ENCODE measurements around the gene DLG4. TPM values are rescaled to one million over a fixed set of nuclear protein-coding genes. Genes with fewer than 3 reads are reported as not detected.
"Not testable (repeated sequence)": the region's sequence is repeated elsewhere in the genome, so short reads cannot be mapped to it uniquely, and the experiment has no call there.

DLG4 gene
- total RNA-seq, 2 donors from 2014 or later, result 20.8 to 21.2 TPM

DNA sequence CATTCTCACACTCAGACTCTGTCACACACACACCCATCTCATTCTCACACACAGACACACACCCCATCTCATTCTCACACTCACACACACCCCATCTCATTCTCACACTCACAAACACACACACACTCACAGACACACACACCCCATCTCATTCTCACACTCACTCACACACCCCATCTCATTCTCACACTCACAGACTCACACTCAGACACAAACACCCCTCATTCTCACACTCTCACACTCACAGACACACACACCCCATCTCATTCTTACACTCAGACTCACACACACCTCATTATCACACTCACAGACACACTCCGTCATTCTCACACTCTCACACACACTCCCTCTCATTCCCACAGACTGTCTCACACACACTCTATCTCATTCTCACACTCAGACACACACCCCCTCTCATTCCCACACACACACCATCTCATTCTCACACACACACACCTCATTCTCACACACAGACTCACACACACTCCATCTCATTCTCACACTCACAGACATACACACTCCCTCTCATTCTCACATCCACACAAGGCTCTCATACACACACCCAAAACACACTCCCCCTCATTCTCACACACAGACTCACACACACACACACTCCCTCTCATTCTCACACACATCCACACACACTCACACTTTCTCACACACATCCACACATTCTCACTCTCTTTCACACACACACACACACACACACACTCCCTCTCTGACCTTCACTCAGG is 43.4 kb downstream of the DLG4 start:
- intact Hi-C loops (cut with DNase I), result no loop called here
- no peak for DNase-seq (ENCODE audit: low spot score)

- intact Hi-C loops (cut with DNase I), result no loop called here
- DNase-seq (ENCODE audit: low spot score), result no peak
Observed at GRCh38 chr17:7175330-7175733, 44.3 kb downstream of the DLG4 start.

DNA sequence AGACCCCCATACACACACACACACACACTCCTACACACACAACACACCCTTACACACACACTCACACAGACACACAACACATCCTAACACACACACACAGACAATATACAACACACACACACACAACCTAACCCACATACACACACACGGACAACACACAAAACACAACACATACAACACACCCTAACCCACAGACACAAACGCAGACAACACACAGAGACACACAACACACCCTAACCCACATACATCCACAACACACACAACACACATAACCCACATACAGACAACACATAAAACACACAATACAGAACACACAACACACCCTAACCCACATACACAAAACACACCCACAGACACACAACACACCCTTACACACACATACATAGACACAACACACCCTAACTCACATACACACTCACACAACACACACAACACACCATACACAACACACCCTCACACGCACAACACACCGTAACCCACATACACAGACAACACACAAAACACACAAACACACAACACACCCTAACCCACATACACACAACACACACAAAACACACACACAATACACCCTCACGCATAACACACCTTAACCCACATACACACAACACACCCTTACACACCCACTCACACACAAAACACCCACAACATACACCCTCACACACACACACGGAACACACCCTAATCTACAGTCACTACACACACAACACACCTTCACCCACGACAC is 44.9 kb downstream of the DLG4 start:
- DNase-seq (ENCODE audit: low spot score), result no peak
- intact Hi-C loops (cut with DNase I), result no loop called here

DNA sequence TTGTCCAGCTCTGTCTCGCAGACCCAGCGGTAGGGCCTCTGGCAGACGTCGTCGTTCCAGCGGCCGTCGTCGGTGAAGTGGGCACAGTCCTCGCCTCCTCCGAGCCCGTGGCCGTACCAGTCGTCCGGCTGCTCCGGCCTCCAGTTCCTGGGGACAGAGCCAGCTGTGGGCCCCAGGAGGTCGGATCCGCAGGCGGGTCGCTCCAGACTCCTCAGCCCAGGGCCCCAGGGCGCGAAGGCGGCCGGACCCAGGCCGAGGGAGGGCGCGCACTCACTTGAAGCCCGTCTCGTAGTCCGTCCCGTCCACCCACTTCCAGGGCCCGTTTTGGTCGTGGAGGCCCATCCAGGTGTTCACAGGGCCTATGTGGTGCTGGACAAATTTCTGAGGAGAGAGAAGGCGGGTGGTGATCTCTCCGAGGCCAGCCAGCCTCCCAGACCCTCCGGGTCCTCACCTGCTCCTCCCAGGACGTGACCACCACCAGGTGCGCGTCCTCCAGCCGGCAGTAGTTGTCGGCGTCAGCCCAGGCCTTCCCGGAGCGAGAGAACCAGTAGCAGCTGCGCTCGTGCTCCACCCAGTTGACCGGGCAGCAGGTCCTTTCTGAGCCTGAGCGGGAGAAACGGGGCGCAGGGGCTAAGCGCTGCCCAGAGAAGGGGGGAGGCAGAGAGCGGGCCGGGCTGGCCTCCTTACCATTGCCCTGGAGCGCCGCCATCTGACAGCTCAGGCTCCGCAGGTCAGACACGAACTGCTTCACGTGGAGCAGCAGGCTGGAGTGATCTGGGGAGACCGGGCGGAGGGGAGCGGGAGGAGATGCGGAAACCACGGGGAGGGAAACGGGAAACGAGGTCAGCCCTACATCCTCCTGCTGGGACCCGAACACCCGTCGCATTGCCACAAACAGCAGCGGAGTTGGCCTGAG is 45.7 kb downstream of the DLG4 start:
- DNase-seq (ENCODE audit: low spot score), result peak; percentile 90
- intact Hi-C loops (cut with DNase I), result no loop called here

- intact Hi-C loops (cut with DNase I), result not testable (repeated sequence)
- peak; percentile 43 for DNase-seq (ENCODE audit: low spot score)
Observed at GRCh38 chr17:7172522-7173191, 47.0 kb downstream of the DLG4 start.

GRCh38 chr17:7169565-7169908 is 50.1 kb downstream of the DLG4 start:
- peak; percentile 46 for DNase-seq (ENCODE audit: low spot score)
- intact Hi-C loops (cut with DNase I), result loop anchor here in 1 of 2 donors (10.0 kb wide), 1 partner anchor 125 kb away; the partner anchor contains the start of gene SLC16A11

GRCh38 chr17:7168841-7169564 is 50.6 kb downstream of the DLG4 start:
- intact Hi-C loops (cut with DNase I), result loop anchor here in 1 of 2 donors (10.0 kb wide), 1 partner anchor 124 kb away; the partner anchor contains the start of gene SLC16A11
- peak; percentile 26 for DNase-seq (ENCODE audit: low spot score)

DNA sequence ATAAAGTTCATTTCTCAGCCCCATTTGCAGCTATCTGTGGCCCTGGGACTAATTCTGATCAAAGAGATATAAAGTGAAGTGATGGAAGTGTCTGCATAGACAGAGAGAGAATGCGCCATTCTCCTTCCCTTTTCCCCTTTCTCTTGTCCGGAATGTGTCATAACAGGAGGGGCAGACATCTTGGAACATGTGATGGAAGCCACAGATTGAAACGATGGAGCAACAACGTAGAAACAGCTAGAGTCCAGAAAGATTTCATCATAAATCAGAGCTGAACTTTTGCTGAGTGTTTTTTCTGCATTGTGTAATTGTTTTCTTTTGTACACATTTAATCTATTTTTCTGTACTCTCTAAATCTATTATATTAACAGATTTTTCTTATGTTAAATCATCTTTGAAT is 51.8 kb downstream of the DLG4 start:
- peak; percentile 11 for DNase-seq (ENCODE audit: low spot score)
- intact Hi-C loops (cut with DNase I), result loop anchor here in 1 of 2 donors (10.0 kb wide), 1 partner anchor 123 kb away; the partner anchor contains the start of gene SLC16A11

DNA sequence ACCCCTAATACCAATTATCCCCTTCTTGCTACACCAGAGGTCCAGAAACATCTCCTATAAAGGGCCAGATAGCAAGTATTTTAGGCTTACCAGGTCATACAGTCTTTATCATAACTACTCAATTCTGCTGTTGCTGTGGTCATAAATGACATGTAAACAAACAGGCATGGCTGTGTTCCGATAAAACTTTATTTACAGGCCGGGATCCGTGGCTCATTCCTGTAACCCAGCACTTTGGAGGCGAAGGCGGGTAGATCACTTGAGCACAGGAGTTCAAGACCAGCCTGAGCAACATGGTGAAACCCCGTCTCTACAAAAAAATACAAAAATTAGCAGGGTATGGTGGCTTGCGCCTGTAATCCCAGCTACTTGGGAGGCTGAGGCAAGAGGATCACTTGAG is 52.8 kb downstream of the DLG4 start:
- intact Hi-C loops (cut with DNase I), result loop anchor here in 1 of 2 donors (10.0 kb wide), 1 partner anchor 122 kb away; the partner anchor contains the start of gene SLC16A11

DNA sequence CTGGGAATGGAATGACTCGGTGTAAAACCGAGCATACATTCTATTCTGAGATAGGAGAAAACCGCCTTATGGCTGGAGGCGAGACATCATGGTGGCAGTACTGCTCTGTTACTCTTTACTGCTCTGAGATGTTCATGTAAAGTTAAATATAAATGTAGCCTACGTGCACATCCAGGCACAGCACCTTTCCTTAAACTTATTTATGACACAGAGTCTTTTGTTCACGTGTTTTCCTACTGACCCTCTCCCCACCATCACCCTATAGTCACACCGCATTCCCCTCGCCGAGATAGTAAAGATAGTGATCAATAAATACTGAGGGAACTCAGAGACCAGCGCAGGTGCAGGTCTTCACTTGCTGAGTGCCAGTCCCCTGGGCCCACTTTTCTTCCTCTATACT is 60.1 kb downstream of the DLG4 start:
- intact Hi-C loops (cut with DNase I), result not testable (repeated sequence)
- DNase-seq (ENCODE audit: low spot score), result peak; percentile 10

More for the DNA sequence above, 52.8 kb downstream of the DLG4 start:
- DNase-seq (ENCODE audit: low spot score), result no peak

GRCh38 chr17:7158424-7158823 is 61.2 kb downstream of the DLG4 start:
- intact Hi-C loops (cut with DNase I), result not testable (repeated sequence)
- DNase-seq (ENCODE audit: low spot score), result peak; percentile 22

DNA sequence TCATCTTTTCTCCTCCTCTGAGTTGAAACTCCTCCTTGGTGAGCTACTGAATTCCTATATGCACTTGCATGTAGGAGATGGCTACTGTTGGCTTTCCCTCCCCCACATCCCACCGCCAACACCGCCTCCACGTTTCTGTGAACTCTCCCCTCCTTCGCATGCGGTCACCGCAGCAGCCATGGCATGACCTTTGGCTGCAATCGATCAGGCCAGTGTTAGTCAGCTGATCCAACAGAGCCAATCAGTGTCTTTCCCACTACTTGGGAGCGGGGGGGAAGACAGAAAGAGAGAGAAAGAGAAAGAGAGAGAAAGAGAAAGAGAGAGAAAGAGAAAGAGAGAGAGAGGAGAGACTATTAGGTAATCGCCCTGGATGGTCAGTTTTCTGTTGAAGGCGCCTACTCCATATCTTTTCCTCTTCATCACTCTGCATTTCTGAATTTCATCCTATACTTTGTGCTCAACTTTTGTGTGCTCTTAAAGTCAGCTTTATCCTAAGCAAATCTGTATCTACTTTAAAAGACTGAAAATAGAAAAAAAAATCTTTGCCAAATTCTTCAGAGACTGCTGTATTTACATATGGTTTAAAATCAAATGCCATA is 63.2 kb downstream of the DLG4 start:
- intact Hi-C loops (cut with DNase I), result no loop called here
- DNase-seq (ENCODE audit: low spot score), result peak; percentile 48

- intact Hi-C loops (cut with DNase I), result no loop called here
- peak; percentile 38 for DNase-seq (ENCODE audit: low spot score)
Observed at GRCh38 chr17:7147772-7148171, 71.9 kb downstream of the DLG4 start.

- intact Hi-C loops (cut with DNase I), result no loop called here
- peak; percentile 10 for DNase-seq (ENCODE audit: low spot score)
Observed at GRCh38 chr17:7146115-7146514, 73.5 kb downstream of the DLG4 start.

DNA sequence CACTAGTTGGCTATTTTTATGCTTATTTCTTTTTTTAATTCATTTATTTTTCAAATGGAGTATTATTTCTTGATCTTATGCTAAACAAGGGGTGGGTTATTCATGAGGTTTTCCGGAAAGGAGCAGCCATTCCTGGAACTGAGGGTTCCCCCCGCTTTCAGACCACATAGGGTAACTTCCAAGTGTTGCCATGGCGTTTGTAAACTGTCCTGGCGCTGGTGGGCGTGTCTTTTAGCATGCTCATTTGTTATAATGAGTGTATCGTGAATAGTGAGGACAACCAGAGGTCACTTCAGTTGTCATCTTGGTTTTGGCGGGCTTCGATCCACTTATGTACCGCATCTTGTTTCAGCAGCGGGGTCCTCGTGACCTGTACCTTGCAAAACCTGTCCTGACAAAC is 75.4 kb downstream of the DLG4 start:
- intact Hi-C loops (cut with DNase I), result no loop called here
- DNase-seq (ENCODE audit: low spot score), result peak; percentile 56

GRCh38 chr17:7141824-7142223 is 77.8 kb downstream of the DLG4 start:
- no peak for DNase-seq (ENCODE audit: low spot score)
- intact Hi-C loops (cut with DNase I), result no loop called here

- DNase-seq (ENCODE audit: low spot score), result peak; percentile 26
- intact Hi-C loops (cut with DNase I), result loop anchor here (5.0 kb wide), 2 partner anchors 87 to 92 kb away; no protein-coding TSS in a partner anchor
Observed at GRCh38 chr17:7139400-7139799, 80.2 kb downstream of the DLG4 start.

Data from posterior vena cava (tissue), 2 donors.